ENCODE data around the gene SART3. TPM values are rescaled to one million over a fixed set of nuclear protein-coding genes. Genes with fewer than 3 reads are reported as not detected.

Gene SART3
- total and polyA plus RNA-seq, 10 of the 15 experiments (the other 5 are each of a cell fraction or from before 2014, with no cell fraction given), result 8.8 to 179 (median 54.9) TPM

GRCh38 chr12:108479364-108480070 is 81.5 kb downstream of the SART3 start:
- H3K79me2 ChIP-seq (ENCODE audit: control insufficient read depth, insufficient read depth, low read length), result no peaks in the 10 kb centered on the region
- H3K9me3 ChIP-seq (replicated peaks; ENCODE audit: control insufficient read depth, insufficient read depth, low read length), result no peaks in the 10 kb centered on the region; the same call in 2 of the 3 replicates
- intact Hi-C loops (cut with micrococcal nuclease; ENCODE audit: unreplicated experiment) (no loop called here), in situ Hi-C loops (cut with MboI) (no loop called here)
- H4K20me1 ChIP-seq (ENCODE audit: control insufficient read depth, insufficient read depth), result no peaks in the 10 kb centered on the region
- no peak overlapping the region for H3K9ac ChIP-seq (ENCODE audit: control insufficient read depth, insufficient read depth, low read length)
- no peak for DNase-seq (ENCODE audit: low read depth, low spot score)
- 9% methylated on average over 6 of the region's 6 CpGs for WGBS (ENCODE audit: insufficient coverage, insufficient replicate concordance, low lambda C conversion rate, missing lambda C conversion rate)
- H3K27me3 ChIP-seq (replicated peaks in 1 of 2; ENCODE audit: control insufficient read depth in 2 of 2, insufficient read depth in 2 of 2, low read length in 1 of 2), result no peaks in the 10 kb centered on the region
- no peaks in the 10 kb centered on the region for H3K4me1 ChIP-seq (ENCODE audit: control insufficient read depth, insufficient read depth, low read length)
- no peak overlapping the region for H3K4me2 ChIP-seq (ENCODE audit: control insufficient read depth, insufficient read depth)
- H3K4me3 ChIP-seq, result no peak overlapping the region
- ATAC-seq, result peak; percentile 45
- ChIA-PET POLR2A (no interaction called here), SMC1A (ENCODE audit: uncharacterized antibody, unreplicated experiment) (no interaction called here), RAD21 (ENCODE audit: unreplicated experiment) (no interaction called here), CTCF (no interaction called here)
- TF ChIP-seq HDAC2 (IDR thresholded peaks at IDR 0.05) (no peak), BACH1 (IDR thresholded peaks at IDR 0.05; ENCODE audit: borderline replicate concordance) (no peak), RELA (IDR thresholded peaks at IDR 0.05; ENCODE audit: borderline replicate concordance, partially characterized antibody) (no peak), ATF2 (IDR thresholded peaks at IDR 0.05; ENCODE audit: low read length) (no peak), POLR2A (IDR thresholded peaks at IDR 0.05; ENCODE audit: low read depth, low read length) (no peak), EED (IDR thresholded peaks at IDR 0.05; ENCODE audit: low read depth) (no peak), HDAC6 (IDR thresholded peaks at IDR 0.05; ENCODE audit: unreplicated experiment) (no peak), ZSCAN29 (IDR thresholded peaks at IDR 0.05) (no peak), GABPA (IDR thresholded peaks at IDR 0.05; ENCODE audit: low read depth) (no peak), ESRRA (IDR thresholded peaks at IDR 0.05; ENCODE audit: low read length) (no peak), HDGF (IDR thresholded peaks at IDR 0.05) (no peak), ASH2L (IDR thresholded peaks at IDR 0.05; ENCODE audit: borderline replicate concordance, low read depth) (no peak), POU2F2 (IDR thresholded peaks at IDR 0.05; ENCODE audit: borderline replicate concordance, low read depth, low read length) (no peak), FOXK2 (IDR thresholded peaks at IDR 0.05) (no peak), MLLT1 (IDR thresholded peaks at IDR 0.05) (no peak), KDM1A (IDR thresholded peaks at IDR 0.05; ENCODE audit: borderline replicate concordance) (no peak)
- H2AFZ ChIP-seq (ENCODE audit: control insufficient read depth, low read depth, low read length), result no peak overlapping the region
- H3K36me3 ChIP-seq (ENCODE audit: control insufficient read depth in 2 of 2, insufficient read depth in 2 of 2, low read length in 1 of 2), result no peaks in the 10 kb centered on the region
- no peak for FAIRE-seq
- no peak overlapping the region for H3K27ac ChIP-seq (ENCODE audit: control insufficient read depth, insufficient read depth)
- no TSS peak for BruUV-seq (replicated peaks)

Measured in GM12878 (cell line).